Measurements from ENCODE around the gene RAD18. TPM values are rescaled to one million over a fixed set of nuclear protein-coding genes. Genes with fewer than 3 reads are reported as not detected.

The RAD18 gene
- total and polyA plus RNA-seq, 9 of the 15 experiments (the other 6 are each of a cell fraction or from before 2014, with no cell fraction given), result 19.2 to 49.4 (median 34.4) TPM

DNA sequence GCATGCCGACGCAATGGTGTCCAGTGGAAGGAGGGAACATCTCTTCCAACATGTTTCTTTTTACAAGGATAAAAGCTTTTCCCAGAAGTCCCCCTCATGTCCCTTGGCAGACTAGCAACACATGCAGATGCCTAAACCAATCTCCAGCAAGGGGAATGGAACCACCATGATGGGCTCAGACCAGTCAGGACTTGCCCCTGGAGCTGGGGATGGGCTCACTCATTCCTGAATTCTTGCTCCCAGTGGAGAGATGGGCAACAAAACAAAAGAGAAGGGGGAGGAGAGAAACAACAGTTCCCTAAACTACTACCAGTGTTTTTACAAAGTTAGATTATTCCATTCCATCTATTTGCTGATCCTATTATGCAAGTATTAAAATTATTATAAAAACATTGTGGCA is 117.1 kb downstream of the RAD18 start:
- H3K27ac ChIP-seq (ENCODE audit: extremely low read depth, low read depth, low read length), result no peak overlapping the region
- no peaks in the 10 kb centered on the region for H3K27me3 ChIP-seq (ENCODE audit: control insufficient read depth in 2 of 2, insufficient read depth in 2 of 2, low read length in 2 of 2)
- no peaks in the 10 kb centered on the region for H4K20me1 ChIP-seq (replicated peaks; ENCODE audit: control insufficient read depth, insufficient read depth, low read length)
- CTCF ChIA-PET (ENCODE audit: low intra/inter-chr PET ratio), result no interaction called here
- no peak for DNase-seq (ENCODE audit: extremely low read depth in 1 of 4, low spot score in 3 of 4)
- H3K9me3 ChIP-seq (replicated peaks; ENCODE audit: control insufficient read depth, insufficient read depth, low read depth, low read length), result no peaks in the 10 kb centered on the region
- intact Hi-C loops (cut with micrococcal nuclease), result no loop called here
- POLR2A ChIA-PET, result no interaction called here
- BruUV-seq (replicated peaks), result no TSS peak
- H3K4me1 ChIP-seq (replicated peaks in 1 of 2; ENCODE audit: control insufficient read depth in 2 of 2, insufficient read depth in 2 of 2, low read length in 2 of 2), result no peaks in the 10 kb centered on the region
- no peak overlapping the region for H3K4me2 ChIP-seq (ENCODE audit: insufficient read depth, low read length)
- H2AFZ ChIP-seq (ENCODE audit: low read depth, low read length), result no peak overlapping the region
- no peak for TF ChIP-seq HDAC1 (IDR thresholded peaks at IDR 0.05)
- no peak for TF ChIP-seq USF2 (CRISPR knock-in tag; IDR thresholded peaks at IDR 0.05)
- no peak for TF ChIP-seq PTBP1 (IDR thresholded peaks at IDR 0.05; ENCODE audit: low read depth, low read length)
- TF ChIP-seq ZNF134 (CRISPR knock-in tag; conservative IDR thresholded peaks at IDR 0.05), result no peak
- TF ChIP-seq ETV6 (IDR thresholded peaks at IDR 0.05; ENCODE audit: borderline replicate concordance in 1 of 2, low read depth in 2 of 2, low read length in 1 of 2), result no peak
- TF ChIP-seq ETV6 (CRISPR knock-in tag; IDR thresholded peaks at IDR 0.05; ENCODE audit: borderline replicate concordance), result no peak
- TF ChIP-seq CREB1 (IDR thresholded peaks at IDR 0.05), result no peak
- no peak for TF ChIP-seq CREB1 (CRISPR knock-in tag; IDR thresholded peaks at IDR 0.05)
- TF ChIP-seq GABPB1 (CRISPR knock-in tag; IDR thresholded peaks at IDR 0.05), result no peak
- TF ChIP-seq, protein P1, sequence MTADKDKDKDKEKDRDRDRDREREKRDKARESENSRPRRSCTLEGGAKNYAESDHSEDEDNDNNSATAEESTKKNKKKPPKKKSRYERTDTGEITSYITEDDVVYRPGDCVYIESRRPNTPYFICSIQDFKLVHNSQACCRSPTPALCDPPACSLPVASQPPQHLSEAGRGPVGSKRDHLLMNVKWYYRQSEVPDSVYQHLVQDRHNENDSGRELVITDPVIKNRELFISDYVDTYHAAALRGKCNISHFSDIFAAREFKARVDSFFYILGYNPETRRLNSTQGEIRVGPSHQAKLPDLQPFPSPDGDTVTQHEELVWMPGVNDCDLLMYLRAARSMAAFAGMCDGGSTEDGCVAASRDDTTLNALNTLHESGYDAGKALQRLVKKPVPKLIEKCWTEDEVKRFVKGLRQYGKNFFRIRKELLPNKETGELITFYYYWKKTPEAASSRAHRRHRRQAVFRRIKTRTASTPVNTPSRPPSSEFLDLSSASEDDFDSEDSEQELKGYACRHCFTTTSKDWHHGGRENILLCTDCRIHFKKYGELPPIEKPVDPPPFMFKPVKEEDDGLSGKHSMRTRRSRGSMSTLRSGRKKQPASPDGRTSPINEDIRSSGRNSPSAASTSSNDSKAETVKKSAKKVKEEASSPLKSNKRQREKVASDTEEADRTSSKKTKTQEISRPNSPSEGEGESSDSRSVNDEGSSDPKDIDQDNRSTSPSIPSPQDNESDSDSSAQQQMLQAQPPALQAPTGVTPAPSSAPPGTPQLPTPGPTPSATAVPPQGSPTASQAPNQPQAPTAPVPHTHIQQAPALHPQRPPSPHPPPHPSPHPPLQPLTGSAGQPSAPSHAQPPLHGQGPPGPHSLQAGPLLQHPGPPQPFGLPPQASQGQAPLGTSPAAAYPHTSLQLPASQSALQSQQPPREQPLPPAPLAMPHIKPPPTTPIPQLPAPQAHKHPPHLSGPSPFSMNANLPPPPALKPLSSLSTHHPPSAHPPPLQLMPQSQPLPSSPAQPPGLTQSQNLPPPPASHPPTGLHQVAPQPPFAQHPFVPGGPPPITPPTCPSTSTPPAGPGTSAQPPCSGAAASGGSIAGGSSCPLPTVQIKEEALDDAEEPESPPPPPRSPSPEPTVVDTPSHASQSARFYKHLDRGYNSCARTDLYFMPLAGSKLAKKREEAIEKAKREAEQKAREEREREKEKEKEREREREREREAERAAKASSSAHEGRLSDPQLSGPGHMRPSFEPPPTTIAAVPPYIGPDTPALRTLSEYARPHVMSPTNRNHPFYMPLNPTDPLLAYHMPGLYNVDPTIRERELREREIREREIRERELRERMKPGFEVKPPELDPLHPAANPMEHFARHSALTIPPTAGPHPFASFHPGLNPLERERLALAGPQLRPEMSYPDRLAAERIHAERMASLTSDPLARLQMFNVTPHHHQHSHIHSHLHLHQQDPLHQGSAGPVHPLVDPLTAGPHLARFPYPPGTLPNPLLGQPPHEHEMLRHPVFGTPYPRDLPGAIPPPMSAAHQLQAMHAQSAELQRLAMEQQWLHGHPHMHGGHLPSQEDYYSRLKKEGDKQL (CRISPR knock-in tag; IDR thresholded peaks at IDR 0.05; ENCODE audit: borderline replicate concordance), result no peak
- no peak for TF ChIP-seq HOXB6 (CRISPR knock-in tag; IDR thresholded peaks at IDR 0.05; ENCODE audit: borderline replicate concordance)
- TF ChIP-seq E2F3 (CRISPR knock-in tag; IDR thresholded peaks at IDR 0.05), result no peak
- TF ChIP-seq HMG20B (CRISPR knock-in tag; IDR thresholded peaks at IDR 0.05), result no peak
- 83% methylated on average over 2 of the region's 2 CpGs for WGBS (ENCODE audit: insufficient coverage, low coverage, missing lambda C conversion rate)
- H3K36me3 ChIP-seq (ENCODE audit: control insufficient read depth, insufficient read depth, low read length), result no peaks in the 10 kb centered on the region
- no peak overlapping the region for H3K4me3 ChIP-seq
- in situ Hi-C loops (cut with MboI), result no loop called here
- no peak for ATAC-seq
- no peaks in the 10 kb centered on the region for H3K79me2 ChIP-seq (ENCODE audit: control insufficient read depth, insufficient read depth, low read length)
- no peak for FAIRE-seq
- no peak overlapping the region for H3K9ac ChIP-seq (ENCODE audit: insufficient read depth in 1 of 2, low read depth in 2 of 2, low read length in 2 of 2)
- no peaks in the 10 kb centered on the region for H3K9me1 ChIP-seq (ENCODE audit: control insufficient read depth, insufficient read depth, low read length)
